HT1080 (cell line): ENCODE results near the gene MSANTD2. TPM values are rescaled to one million over a fixed set of nuclear protein-coding genes. Genes with fewer than 3 reads are reported as not detected.
A peak's percentile ranks its signal among the peaks of the same experiment; 100 is the strongest.

Experiments used
- DNase-seq: peaks from one replicate; pipeline ENCODE4 v3.0.0-alpha.2; 2015; ENCODE audit warnings: low read depth
- total RNA-seq: library from RNA; depleted of rRNA; stranded (reverse); fragments of >200 nt; shearing (Covaris generic); gene quantifications from 2 replicates; pipeline ENCODE4 v1.2.3, GENCODE V29; 2014

MSANTD2 gene
- total RNA-seq, 1 experiment from 2014 or later: 13.7 TPM

DNA sequence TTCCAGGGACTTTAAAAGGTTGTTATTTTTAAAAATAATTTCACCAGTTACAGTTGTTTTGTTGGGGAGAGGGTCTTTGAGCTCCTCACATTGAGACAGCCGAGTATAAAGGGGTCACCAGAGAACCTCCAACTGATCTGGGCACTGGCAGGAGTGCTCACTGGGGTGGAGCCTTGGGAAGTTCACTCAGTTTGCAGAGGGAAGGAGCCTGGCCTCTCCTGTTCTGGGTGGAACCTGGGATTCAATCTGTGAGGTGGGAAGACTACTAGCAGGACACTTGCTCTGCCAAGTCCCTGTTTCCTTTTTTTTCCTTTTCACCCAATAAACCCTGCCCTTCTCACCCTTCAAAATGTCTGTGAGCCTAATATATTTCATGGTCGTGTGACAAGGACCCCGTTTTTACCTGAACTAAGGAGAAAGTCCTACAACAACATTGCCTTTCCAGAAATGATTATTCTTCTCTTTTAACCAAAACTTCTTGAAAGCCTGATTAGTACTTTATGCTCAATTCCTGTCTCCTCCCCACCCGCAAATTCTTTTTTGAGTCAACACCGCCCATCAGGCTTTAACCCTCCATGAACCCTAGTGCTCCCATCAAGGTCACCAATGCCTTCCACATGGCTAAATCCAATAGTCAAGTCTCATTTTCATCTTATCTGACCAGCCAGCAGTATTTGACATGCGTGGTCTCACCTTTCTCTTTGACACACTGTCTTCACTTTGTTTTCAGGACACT is 22.0 kb upstream of the MSANTD2 start:
- DNase-seq: no peak

DNA sequence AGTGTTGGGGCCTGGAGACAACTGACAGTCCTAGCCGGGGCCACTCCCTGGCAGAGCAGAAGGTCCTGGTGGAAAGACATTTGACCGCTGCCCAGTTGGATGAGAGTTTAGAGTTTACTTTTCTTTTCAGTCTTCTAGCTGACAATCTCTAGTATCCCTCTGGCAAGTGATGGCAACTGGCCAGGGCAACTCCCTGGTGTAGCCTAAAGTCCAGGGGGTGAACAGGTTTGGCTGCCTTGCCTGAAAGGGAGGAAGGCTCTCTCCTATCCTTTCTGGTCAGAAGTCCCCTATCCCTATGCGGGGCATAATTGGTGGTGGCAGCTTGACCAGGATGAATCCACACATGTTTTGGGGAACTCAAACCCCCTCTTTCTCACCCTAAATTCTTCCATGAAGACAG is 16.8 kb upstream of the MSANTD2 start:
- DNase-seq: no peak

GRCh38 chr11:124814739-124815138 is 14.5 kb upstream of the MSANTD2 start:
- DNase-seq: no peak

DNA sequence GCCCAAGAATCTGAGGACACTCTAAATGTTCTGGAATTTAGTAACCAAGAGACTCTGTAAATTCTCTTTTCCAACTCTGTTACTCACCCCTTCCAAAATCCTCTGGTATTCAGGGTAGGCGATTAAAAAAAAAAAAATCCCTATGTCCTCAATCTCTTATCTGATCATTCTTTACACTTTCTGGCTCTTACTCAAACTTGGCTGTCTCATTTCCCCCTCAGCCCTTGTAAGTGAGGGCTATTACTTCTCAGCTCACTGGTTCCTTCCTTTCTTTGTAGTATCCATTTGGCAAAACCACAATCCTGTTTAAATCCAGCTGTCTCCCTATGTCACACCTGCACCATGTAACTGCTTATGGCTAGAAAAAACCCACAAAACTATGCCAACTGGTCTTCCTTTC is 12.7 kb upstream of the MSANTD2 start:
- DNase-seq: peak; percentile 68

GRCh38 chr11:124811399-124812125 is 11.4 kb upstream of the MSANTD2 start:
- no peak for DNase-seq

GRCh38 chr11:124807660-124808270 is 7.6 kb upstream of the MSANTD2 start:
- no peak for DNase-seq

GRCh38 chr11:124807201-124807600 is 7.0 kb upstream of the MSANTD2 start:
- no peak for DNase-seq

DNA sequence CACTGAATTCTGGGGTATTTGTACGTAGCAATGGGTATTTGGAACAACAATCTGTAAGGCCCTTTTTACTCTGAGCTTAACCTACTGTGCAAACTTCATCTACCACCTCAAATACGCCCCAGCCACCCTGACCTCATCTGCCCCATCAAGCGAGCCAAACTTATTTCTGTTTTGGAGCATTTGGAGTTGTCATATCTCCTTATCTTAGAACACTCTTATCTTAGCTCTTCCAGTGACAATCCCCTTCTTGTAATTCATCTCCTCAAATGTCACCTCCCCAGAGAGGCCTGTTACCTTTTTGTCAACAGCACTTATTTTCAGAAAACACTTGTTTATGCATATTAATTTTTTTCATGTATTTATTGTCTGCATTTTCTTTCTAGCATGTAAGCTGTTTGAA is 4.7 kb upstream of the MSANTD2 start:
- no peak for DNase-seq

- no peak for DNase-seq
Measured at GRCh38 chr11:124801636-124802312, 1.6 kb upstream of the MSANTD2 start.

GRCh38 chr11:124801014-124801413 is 808 bp upstream of the MSANTD2 start:
- DNase-seq: peak; percentile 56

GRCh38 chr11:124799348-124800225 is 619 bp downstream of the MSANTD2 start:
- peak; percentile 40 for DNase-seq

GRCh38 chr11:124798991-124799347 is 1.2 kb downstream of the MSANTD2 start:
- peak; percentile 81 for DNase-seq

DNA sequence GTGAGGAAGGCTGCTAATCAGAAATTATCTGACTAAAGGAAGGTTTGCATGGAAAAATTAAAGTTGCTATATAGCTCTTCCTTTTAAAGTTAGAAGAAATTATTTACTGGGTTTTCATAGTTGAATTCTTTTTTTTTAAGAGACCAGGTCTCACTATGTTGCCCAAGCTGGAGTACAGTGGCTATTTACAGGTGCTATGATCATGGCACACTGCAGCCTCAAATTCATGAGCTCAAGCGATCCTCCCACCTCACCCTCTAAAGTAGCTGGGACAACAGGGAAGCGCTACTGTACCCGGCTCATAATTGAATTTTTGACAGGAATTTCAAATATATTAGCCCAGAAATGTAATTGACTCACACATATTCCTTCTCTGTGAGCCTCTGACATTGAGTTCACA is 3.9 kb downstream of the MSANTD2 start:
- no peak for DNase-seq

DNA sequence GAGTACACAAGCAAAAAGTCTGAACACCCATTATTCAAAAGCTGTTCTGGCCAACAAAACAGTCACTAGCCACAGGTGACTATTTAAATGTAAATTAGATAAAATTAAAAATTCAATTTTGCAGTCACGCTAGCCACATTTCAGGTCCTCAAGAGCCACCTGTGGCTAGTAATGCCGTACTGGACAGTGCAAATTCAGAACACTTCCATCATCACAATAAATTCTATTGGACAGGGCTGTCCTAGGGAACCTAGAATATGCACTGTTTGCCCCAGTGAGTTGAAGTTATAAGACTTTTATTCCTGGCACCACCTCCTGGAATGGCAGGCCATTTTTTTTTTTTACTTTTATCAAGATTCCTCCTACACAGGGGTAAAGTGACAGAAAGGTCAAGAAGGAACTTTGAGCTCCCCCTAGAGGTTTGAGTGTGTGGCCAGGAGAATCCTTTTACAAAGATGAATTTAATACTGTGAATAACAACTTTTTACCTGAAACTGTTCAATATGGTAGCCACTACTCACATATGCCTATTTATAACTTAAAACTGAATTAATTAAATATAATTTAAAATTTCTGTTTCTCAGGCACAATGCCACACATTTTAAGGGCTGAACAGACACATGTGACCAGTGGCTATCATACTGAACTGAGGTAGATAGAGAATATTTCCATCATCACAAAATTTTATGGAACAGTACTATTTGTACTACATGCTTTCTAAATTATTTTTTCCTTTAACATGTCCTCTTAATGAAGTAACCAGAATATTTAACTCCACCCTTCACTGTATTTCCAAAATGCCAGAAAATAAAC is 6.5 kb downstream of the MSANTD2 start:
- peak; percentile 34 for DNase-seq

DNA sequence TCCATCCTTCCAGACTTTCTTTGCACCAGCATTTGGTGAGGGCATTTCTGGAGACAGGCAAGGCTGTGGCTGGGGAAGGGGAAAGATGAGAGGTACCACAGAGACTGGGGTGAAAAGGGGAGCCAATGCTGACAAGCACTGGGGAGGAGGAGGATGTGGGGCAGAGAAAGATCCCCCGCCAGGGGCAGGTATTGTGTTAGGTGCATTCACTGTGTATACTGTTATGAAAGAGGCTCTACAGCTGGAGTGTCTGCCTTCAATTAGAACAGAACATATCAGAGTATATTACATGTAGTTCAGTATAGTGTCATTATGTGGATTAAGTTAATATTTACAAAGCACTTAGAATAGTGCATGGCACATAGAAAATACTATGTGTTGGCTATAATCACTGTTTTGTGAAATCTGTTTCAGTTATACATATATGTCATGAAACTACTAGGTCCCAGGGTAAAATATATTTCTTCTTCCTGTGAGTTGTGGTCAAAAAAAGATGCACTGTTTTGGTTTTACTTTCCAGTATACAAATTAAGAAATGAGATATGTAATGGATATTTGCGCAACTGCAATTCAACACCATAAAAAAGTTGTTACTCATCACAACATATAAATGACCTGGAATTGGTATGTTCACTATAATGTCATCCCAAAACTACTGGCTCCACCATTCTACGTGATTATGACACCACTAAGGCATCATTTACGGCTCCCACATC is 8.4 kb downstream of the MSANTD2 start:
- DNase-seq: no peak

DNA sequence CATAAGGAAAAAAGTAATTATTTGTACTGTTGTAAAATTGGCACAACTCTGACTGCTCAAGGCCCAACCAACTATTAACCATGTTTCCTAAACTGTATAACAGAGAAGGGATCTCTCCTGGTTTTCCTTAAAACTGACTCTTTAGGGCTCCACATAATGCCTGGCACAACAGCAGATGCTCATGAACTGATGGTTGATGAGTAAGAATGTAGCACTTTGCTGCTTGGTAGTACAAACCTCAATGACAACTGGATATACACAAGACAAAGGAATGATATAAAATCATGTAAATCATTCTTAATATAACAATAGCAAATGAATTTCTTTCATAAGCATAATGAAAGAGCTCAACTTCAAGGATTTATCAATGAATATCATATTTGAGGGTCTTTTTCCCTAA is 11.7 kb downstream of the MSANTD2 start:
- no peak for DNase-seq

DNA sequence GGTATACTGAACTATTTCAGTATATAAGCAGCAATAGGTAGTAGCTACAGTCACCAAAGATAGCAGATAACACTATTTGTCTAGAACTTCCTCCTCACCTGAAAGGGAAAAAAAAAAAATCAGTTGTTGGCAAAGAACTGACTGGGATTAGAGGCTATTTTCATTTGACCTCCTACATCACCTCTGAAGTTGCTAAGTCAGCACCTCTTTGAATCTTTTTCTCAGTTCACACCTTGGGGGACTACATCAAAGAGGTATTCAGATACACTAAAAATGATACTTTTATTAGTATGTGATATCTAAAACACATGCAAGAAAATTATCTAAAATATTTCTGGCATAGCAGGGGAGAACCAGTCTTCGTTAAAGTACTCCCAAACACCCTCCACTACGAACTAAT is 16.2 kb downstream of the MSANTD2 start:
- DNase-seq: no peak

DNA sequence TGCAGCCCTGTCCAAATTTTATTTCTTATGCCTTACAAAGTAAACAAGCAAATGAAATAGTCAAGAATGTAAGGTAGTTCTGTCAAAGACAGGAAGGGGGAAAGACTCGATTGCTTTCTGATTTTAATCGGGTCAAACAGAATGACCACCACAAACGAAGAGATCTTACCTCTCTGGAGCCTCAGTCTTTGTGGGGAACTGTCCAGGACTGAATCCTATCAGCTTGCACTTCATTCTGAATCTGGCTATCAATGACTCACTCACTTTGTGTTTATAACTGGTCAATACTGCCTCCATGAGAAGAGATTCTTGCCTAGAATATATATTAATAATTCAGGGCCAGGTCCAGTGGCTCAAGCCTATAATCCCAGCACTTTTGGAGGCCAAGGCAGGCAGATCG is 17.2 kb downstream of the MSANTD2 start:
- no peak for DNase-seq

DNA sequence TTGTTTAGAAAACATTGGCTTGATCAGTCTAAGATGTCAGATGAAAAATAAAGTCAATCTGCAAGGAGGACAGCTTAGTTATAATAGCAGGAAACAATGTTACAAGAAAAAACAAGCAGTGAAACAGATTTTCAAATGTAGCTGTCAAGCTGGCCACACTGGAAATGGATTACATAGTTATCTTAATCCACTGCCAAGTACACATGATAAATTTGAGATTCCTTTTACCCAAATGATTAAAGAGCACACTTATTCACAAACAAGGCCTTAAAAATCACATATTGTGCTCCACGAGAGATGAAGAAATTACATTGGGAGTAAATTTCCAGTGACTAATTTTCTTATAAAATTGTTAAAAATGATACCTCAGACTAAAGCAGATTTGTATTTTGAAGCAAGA is 20.6 kb downstream of the MSANTD2 start:
- no peak for DNase-seq

DNA sequence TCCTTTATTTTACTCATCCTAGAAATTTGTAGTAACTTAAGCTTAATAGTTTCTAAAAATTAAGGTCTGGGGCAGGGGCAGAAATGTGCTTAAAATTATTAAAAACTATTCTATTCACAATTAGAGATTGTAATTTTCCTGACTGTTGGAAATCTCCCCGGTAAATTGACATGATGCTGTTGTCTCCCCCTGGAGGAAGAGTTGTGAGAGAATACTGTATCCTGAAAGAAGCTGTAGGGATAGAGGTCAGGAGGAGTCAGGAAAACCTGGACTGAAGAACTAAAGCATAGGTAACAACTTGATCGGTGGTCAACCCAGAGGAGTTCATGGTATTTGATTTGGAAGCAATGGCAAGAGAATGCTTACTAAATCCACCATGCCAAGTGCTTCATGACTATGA is 21.9 kb downstream of the MSANTD2 start:
- no peak for DNase-seq
